GM12891 (cell line): Measurements from ENCODE around the gene SMG6.

ENCODE experiments used
- POLR2A ChIP-seq: IDR thresholded peaks from 2 replicates; pipeline ENCODE4 v1.6.1; 2011; ENCODE audit warnings: low read depth, low read length, control low read depth
- POLR2AphosphoS5 ChIP-seq: IDR thresholded peaks from 2 replicates; pipeline ENCODE4 v1.6.1; 2011; ENCODE audit warnings: low read depth, low read length, control low read depth

DNA sequence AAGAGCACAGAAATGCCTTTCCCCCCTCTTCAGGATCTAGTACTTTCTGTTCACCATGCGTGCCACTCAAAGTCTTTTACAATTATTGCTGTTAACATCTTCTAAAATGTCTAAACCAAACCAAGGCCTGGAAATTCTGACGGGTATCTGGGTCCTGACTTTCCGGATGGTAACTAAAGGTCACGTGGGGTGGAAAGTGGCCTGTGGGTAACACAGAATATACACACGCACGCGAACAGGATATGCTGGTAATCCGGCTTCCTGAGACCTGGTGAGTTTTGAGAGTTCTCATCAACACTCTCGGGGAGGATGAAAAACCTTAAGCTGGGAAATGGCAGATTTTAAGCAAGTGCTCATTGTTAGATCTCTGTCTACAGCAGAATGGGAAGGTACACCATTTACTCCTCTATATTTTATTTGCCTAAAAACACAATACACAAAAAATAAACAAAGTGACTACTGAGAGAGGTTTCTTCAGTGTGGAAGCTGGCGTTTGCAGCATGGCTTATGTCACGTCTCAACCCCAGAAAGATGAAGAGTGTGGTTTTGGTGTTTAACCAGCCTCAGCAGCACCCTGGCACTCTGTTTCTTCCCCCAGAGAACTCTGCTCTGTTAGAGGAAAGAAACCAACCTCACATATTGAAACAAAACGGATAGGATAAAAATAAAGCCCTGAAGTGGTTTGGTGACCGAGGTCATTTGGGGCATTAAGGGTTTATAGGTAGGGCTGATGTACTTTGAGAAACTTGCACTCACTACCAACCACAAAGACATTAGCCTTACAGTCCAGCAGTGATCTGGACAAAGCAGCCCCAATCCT, 37.3 kb downstream of the SMG6 start:
- TF ChIP-seq POLR2AphosphoS5 (no peak), POLR2A (no peak)
